Measurements from ENCODE around the gene VGLL4.

The VGLL4 gene

DNA sequence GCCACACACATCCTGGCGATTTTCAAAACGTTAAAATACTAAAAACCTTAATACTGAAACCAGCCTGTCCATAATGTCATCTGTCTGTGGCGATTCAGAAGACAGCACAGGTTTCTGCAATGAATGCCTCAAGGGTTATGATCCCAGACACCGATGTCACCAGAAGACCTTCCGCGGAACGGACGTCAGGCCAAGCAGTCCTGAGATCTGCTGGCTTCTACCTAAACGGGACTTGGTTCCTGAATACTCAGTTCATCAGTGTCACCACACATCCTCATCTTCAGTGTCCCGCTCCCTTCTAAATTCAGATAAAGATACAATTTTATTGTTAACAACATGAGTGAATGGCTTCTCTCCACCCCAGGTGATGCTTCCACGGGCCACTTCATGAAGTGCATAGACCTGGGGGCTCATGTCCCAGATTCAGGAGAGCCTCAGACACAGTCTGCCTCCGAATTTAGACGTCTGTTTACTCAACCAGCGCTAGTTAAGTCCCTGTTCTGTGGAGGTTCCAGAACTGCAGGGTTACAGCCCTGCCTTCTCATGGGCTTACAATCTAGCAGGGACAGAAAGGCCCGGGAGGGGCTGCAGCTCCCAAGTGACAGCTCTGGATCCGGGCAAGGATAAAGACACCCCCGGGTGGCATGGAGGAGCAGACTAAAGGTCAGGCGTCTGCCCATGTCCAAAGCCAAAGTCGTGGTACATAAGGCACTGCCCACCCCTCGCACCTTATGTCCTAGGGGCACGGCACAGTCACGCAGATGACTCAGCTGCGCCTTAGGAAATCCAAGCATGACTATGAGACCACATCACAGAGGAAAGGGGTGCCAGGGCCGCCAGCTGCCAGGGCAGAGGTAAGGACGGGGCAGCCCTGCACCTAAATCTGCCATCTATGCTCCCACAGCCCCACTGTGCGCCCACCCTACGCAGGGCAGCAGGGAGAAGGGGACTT is 75.9 kb downstream of the VGLL4 start:
- POLR2A ChIA-PET = no interaction called here
- DNase-seq (ENCODE audit: extremely low spot score) = no peak
- TF ChIP-seq FOXK2 (IDR thresholded peaks at IDR 0.05) = no peak
- no peak for TF ChIP-seq FOXM1 (IDR thresholded peaks at IDR 0.05; ENCODE audit: borderline replicate concordance)
- no peak for TF ChIP-seq ZNF384 (IDR thresholded peaks at IDR 0.05)
- no peak for TF ChIP-seq HDGF (IDR thresholded peaks at IDR 0.05; ENCODE audit: borderline replicate concordance)
- TF ChIP-seq FOXA1 (IDR thresholded peaks at IDR 0.05) = no peak
- TF ChIP-seq BHLHE40 (IDR thresholded peaks at IDR 0.05; ENCODE audit: borderline replicate concordance) = no peak
- TF ChIP-seq TARDBP (IDR thresholded peaks at IDR 0.05) = no peak
- no peak for TF ChIP-seq L3MBTL2 (conservative IDR thresholded peaks at IDR 0.05)
- no peak for TF ChIP-seq NFRKB (IDR thresholded peaks at IDR 0.05)
- no peak for TF ChIP-seq SUZ12 (IDR thresholded peaks at IDR 0.05)
- no peak for TF ChIP-seq LEF1 (IDR thresholded peaks at IDR 0.05; ENCODE audit: borderline replicate concordance)
- TF ChIP-seq ELF4 (IDR thresholded peaks at IDR 0.05) = no peak
- TF ChIP-seq SP1 (IDR thresholded peaks at IDR 0.05) = no peak
- TF ChIP-seq CTBP1 (IDR thresholded peaks at IDR 0.05; ENCODE audit: borderline replicate concordance) = no peak
- TF ChIP-seq, protein P1, sequence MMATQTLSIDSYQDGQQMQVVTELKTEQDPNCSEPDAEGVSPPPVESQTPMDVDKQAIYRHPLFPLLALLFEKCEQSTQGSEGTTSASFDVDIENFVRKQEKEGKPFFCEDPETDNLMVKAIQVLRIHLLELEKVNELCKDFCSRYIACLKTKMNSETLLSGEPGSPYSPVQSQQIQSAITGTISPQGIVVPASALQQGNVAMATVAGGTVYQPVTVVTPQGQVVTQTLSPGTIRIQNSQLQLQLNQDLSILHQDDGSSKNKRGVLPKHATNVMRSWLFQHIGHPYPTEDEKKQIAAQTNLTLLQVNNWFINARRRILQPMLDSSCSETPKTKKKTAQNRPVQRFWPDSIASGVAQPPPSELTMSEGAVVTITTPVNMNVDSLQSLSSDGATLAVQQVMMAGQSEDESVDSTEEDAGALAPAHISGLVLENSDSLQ (IDR thresholded peaks at IDR 0.05) = no peak
- no peak for TF ChIP-seq ARNT (IDR thresholded peaks at IDR 0.05)
- CTCF ChIA-PET = no interaction called here

DNA sequence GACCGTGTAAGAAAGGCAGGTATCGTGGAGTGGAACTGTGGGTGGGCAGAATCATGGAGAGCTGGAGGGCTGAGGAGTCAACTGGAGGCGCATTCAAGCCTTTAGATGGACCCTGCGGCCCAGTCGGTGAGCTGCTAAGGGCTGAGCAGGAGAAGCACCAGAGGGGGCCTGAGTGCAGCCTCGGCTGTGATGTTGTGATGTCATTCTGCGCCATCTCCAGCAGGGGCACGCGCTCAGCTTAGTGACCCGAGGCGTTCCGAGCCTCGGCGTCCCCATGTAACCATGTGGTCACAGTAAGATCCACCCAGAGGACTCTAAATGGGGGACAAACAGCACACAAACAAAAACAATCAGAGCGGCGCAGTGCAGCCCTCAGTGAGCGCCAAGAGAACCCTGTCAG is 76.8 kb downstream of the VGLL4 start:
- POLR2A ChIA-PET = no interaction called here

DNA sequence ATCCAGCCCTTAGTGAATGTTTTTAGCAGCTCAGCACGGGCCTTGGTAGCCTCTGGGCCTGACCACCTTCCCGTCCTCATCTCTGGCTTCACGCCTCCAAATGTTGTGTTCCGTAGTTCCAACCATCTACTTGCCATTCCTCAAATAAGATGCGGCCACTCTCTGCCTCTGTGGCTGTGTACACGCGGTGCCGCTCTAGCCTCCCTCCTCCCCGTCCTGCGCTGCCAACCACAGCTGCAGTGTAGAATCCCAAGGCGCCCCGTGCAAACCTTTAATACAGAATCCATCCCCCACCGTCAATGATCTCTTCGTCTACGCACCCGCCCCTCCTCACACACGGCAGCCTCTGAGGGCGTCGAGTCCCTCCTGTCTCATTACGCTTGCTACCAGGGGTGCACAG is 77.2 kb downstream of the VGLL4 start:
- TF ChIP-seq LEF1 (IDR thresholded peaks at IDR 0.05; ENCODE audit: borderline replicate concordance) (no peak), ELF4 (IDR thresholded peaks at IDR 0.05) (no peak), SP1 (IDR thresholded peaks at IDR 0.05) (no peak), CTBP1 (IDR thresholded peaks at IDR 0.05; ENCODE audit: borderline replicate concordance) (no peak), ARNT (IDR thresholded peaks at IDR 0.05) (no peak), ZNF384 (IDR thresholded peaks at IDR 0.05) (no peak), TARDBP (IDR thresholded peaks at IDR 0.05) (no peak), FOXA1 (IDR thresholded peaks at IDR 0.05) (no peak), NFRKB (IDR thresholded peaks at IDR 0.05) (no peak), BHLHE40 (IDR thresholded peaks at IDR 0.05; ENCODE audit: borderline replicate concordance) (no peak), HDGF (IDR thresholded peaks at IDR 0.05; ENCODE audit: borderline replicate concordance) (no peak)
- ChIA-PET CTCF (no interaction called here), POLR2A (no interaction called here)
- no peak for DNase-seq (ENCODE audit: extremely low spot score)

More for the DNA sequence above, 76.8 kb downstream of the VGLL4 start:
- no peak for DNase-seq (ENCODE audit: extremely low spot score)
- CTCF ChIA-PET = no interaction called here
- TF ChIP-seq SUZ12 (IDR thresholded peaks at IDR 0.05) = no peak
- no peak for TF ChIP-seq LEF1 (IDR thresholded peaks at IDR 0.05; ENCODE audit: borderline replicate concordance)
- TF ChIP-seq NFRKB (IDR thresholded peaks at IDR 0.05) = no peak
- no peak for TF ChIP-seq FOXA1 (IDR thresholded peaks at IDR 0.05)
- no peak for TF ChIP-seq BHLHE40 (IDR thresholded peaks at IDR 0.05; ENCODE audit: borderline replicate concordance)
- TF ChIP-seq TARDBP (IDR thresholded peaks at IDR 0.05) = no peak
- no peak for TF ChIP-seq FOXM1 (IDR thresholded peaks at IDR 0.05; ENCODE audit: borderline replicate concordance)
- TF ChIP-seq, protein P1 (IDR thresholded peaks at IDR 0.05) = no peak
- no peak for TF ChIP-seq ARNT (IDR thresholded peaks at IDR 0.05)

DNA sequence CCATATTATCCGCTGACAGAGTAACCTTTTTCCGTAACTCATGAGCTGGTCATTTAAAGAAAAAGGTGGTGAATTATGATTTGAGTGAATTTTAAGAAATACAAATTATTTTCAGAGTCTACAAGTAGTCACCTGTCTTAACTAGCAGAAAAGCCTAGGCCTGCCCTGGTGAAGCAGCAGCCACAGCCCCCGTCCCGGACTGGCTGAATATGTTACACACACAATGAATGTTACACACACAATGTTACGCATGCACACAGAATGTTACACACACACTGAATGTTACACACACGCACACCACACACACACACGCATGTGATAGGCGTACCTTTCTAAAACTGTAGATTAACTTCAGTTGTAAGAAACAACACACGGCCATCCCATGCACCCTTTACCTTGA is 77.8 kb downstream of the VGLL4 start:
- DNase-seq (ENCODE audit: extremely low spot score) = no peak
- POLR2A ChIA-PET = no interaction called here
- TF ChIP-seq NFRKB (IDR thresholded peaks at IDR 0.05) (no peak), SP1 (IDR thresholded peaks at IDR 0.05) (no peak), FOXM1 (IDR thresholded peaks at IDR 0.05; ENCODE audit: borderline replicate concordance) (no peak), ARNT (IDR thresholded peaks at IDR 0.05) (no peak), ELF4 (IDR thresholded peaks at IDR 0.05) (no peak), TARDBP (IDR thresholded peaks at IDR 0.05) (no peak), SUZ12 (IDR thresholded peaks at IDR 0.05) (no peak)
- CTCF ChIA-PET = no interaction called here

DNA sequence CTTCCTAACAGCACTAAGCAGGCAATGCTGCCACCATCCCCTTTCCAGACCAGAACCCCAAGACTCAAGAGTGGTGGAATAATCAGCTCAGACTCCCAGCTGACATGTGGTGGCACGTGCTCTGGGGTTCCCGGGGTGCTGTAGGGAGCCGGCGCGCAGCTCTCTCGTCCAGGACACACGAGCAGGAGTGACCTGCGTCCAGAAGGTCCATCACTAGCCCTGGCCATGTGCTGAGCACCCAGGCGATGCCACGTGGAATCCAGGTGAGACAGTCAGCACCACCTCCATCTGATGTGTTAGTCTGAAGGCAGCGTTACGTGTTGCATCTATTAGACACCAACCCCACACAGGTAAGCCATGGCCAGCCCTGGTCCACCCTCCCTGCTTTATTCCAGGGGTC is 78.2 kb downstream of the VGLL4 start:
- DNase-seq (ENCODE audit: extremely low spot score) = no peak
- ChIA-PET CTCF (no interaction called here), POLR2A (no interaction called here)
- no peak for TF ChIP-seq FOXK2 (IDR thresholded peaks at IDR 0.05)
- no peak for TF ChIP-seq ARNT (IDR thresholded peaks at IDR 0.05)
- TF ChIP-seq CTBP1 (IDR thresholded peaks at IDR 0.05; ENCODE audit: borderline replicate concordance) = no peak
- TF ChIP-seq SUZ12 (IDR thresholded peaks at IDR 0.05) = no peak
- no peak for TF ChIP-seq SP1 (IDR thresholded peaks at IDR 0.05)
- no peak for TF ChIP-seq LEF1 (IDR thresholded peaks at IDR 0.05; ENCODE audit: borderline replicate concordance)
- no peak for TF ChIP-seq TARDBP (IDR thresholded peaks at IDR 0.05)
- TF ChIP-seq BHLHE40 (IDR thresholded peaks at IDR 0.05; ENCODE audit: borderline replicate concordance) = no peak
- TF ChIP-seq FOXM1 (IDR thresholded peaks at IDR 0.05; ENCODE audit: borderline replicate concordance) = no peak
- no peak for TF ChIP-seq NFRKB (IDR thresholded peaks at IDR 0.05)
- TF ChIP-seq, protein P1 (IDR thresholded peaks at IDR 0.05) = no peak
- no peak for TF ChIP-seq FOXA1 (IDR thresholded peaks at IDR 0.05)
- no peak for TF ChIP-seq HDGF (IDR thresholded peaks at IDR 0.05; ENCODE audit: borderline replicate concordance)
- no peak for TF ChIP-seq L3MBTL2 (conservative IDR thresholded peaks at IDR 0.05)
- no peak for TF ChIP-seq ZNF384 (IDR thresholded peaks at IDR 0.05)
- TF ChIP-seq ELF4 (IDR thresholded peaks at IDR 0.05) = no peak

DNA sequence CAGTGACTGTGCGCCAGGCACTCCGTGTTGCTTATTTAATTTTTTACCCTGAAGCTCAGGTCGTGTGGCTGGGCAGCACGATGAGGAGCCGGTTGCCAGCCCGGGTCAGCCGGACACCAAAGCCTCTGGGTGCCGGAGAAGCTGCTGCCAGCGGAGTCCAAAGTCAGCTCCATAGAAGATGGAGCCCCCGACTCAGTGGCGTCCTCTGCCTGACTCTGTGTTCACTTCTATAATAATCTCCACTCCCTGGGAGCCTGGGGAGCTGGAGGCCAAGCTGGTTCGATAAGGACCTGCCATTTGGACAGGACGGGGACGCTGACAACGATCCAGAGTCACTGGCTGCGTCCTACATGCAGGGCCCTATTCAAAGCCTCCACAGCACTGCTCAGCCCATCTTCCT is 78.6 kb downstream of the VGLL4 start:
- CTCF ChIA-PET = no interaction called here
- POLR2A ChIA-PET = no interaction called here
- no peak for DNase-seq (ENCODE audit: extremely low spot score)
- no peak for TF ChIP-seq L3MBTL2 (conservative IDR thresholded peaks at IDR 0.05)
- no peak for TF ChIP-seq ZNF384 (IDR thresholded peaks at IDR 0.05)
- no peak for TF ChIP-seq SP1 (IDR thresholded peaks at IDR 0.05)
- no peak for TF ChIP-seq TARDBP (IDR thresholded peaks at IDR 0.05)
- TF ChIP-seq FOXK2 (IDR thresholded peaks at IDR 0.05) = no peak
